Loucy (cell line): ENCODE results near the gene VAT1L.

Experiments used
- H2AFZ ChIP-seq: fragments of 200-600 bp; sonication (generic); 2 replicates; pipeline ENCODE4 v1.6.0; 2016; ENCODE audit warnings: antibody characterized with exemption, mild to moderate bottlenecking, low read length, moderate library complexity
- H3F3A ChIP-seq: fragments of 200-600 bp; 2 replicates; pipeline ENCODE4 v1.6.0; 2016; ENCODE audit warnings: antibody characterized with exemption, low read depth, mild to moderate bottlenecking
- H3K27me3 ChIP-seq: fragments of 200-600 bp; sonication (generic); 2 replicates; pipeline ENCODE4 v1.6.1; 2014; ENCODE audit warnings: low read length, mild to moderate bottlenecking; ENCODE audit not compliant: insufficient read depth, poor library complexity, severe bottlenecking
- H3K36me3 ChIP-seq: fragments of 200-600 bp; sonication (generic); 2 replicates; pipeline ENCODE4 v1.6.1; 2016; ENCODE audit warnings: low read length; ENCODE audit not compliant: insufficient read depth
- H3K4me1 ChIP-seq: fragments of 200-600 bp; sonication (generic); 2 replicates; pipeline ENCODE4 v1.5.1; 2014; ENCODE audit warnings: low read length, mild to moderate bottlenecking; ENCODE audit not compliant: insufficient read depth, poor library complexity, severe bottlenecking
- H3K4me2 ChIP-seq: fragments of 200-600 bp; sonication (generic); 2 replicates; pipeline ENCODE4 v1.6.0; 2014; ENCODE audit warnings: antibody characterized with exemption, low read length, low read depth, mild to moderate bottlenecking; ENCODE audit not compliant: poor library complexity, severe bottlenecking
- H3K4me3 ChIP-seq: fragments of 200-600 bp; sonication (generic); 2 replicates; pipeline ENCODE4 v1.5.1; 2014; ENCODE audit warnings: low read length, mild to moderate bottlenecking, mixed read lengths; ENCODE audit not compliant: poor library complexity, severe bottlenecking
- H3K79me2 ChIP-seq: fragments of 200-600 bp; sonication (generic); 2 replicates; pipeline ENCODE4 v1.6.1; 2014; ENCODE audit warnings: low read length; ENCODE audit not compliant: insufficient read depth
- H3K9ac ChIP-seq: fragments of 200-600 bp; sonication (generic); 2 replicates; pipeline ENCODE4 v1.6.0; 2014; ENCODE audit warnings: mild to moderate bottlenecking, low read depth, low read length, moderate library complexity; ENCODE audit not compliant: poor library complexity, severe bottlenecking
- H3K9me2 ChIP-seq: fragments of 200-600 bp; sonication (generic); replicated peaks from 2 replicates; pipeline ENCODE4 v1.6.1; 2016; ENCODE audit warnings: low read depth, low read length, mixed read lengths
- H3K9me3 ChIP-seq: fragments of 200-600 bp; sonication (generic); 2 replicates; pipeline ENCODE4 v1.6.1; 2014; ENCODE audit warnings: mild to moderate bottlenecking, antibody characterized with exemption, low read length, low read depth; ENCODE audit not compliant: insufficient read depth
- H4K20me1 ChIP-seq: fragments of 200-600 bp; sonication (generic); 2 replicates; pipeline ENCODE4 v1.6.0; 2014; ENCODE audit warnings: antibody characterized with exemption, low read length, mild to moderate bottlenecking; ENCODE audit not compliant: insufficient read depth, poor library complexity, severe bottlenecking
- CTCF ChIP-seq: fragments of 200-600 bp; sonication (generic); conservative IDR thresholded peaks from 2 replicates; pipeline ENCODE4 v1.5.1; 2014; ENCODE audit warnings: mild to moderate bottlenecking, antibody characterized with exemption, low read length
- EZH2phosphoT487 ChIP-seq: fragments of 200-600 bp; IDR thresholded peaks from 2 replicates; pipeline ENCODE4 v1.6.1; 2018; ENCODE audit warnings: antibody characterized with exemption, mild to moderate bottlenecking, moderate library complexity, borderline replicate concordance

The VAT1L gene

DNA sequence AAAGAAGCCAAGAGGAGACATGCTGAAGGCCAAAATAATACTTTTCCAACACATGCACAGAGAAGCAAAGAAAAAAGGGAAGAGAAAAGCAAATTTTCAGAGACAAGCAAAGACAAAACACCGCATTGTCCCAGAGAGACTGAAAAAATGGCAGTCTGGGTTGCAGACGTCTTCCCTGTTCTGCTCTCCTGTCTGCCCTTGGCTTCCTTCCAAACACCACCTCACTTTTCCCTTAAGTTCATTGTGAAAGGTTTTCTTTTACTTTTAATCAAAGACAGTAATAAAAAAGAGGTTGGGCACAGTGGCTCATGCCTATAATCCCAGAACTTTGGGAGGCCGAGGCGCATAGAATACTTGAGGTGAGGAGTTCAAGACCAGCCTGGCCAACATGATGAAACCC lies 21.2 kb upstream of the VAT1L start:
- no peak overlapping the region for H3K4me2 ChIP-seq
- no peaks in the 10 kb centered on the region for H3K79me2 ChIP-seq
- no peaks in the 10 kb centered on the region for H3K4me1 ChIP-seq
- no peak overlapping the region for H3K9ac ChIP-seq
- H3F3A ChIP-seq, result no peaks in the 10 kb centered on the region
- no peaks in the 10 kb centered on the region for H3K9me2 ChIP-seq
- H3K27me3 ChIP-seq, result no peaks in the 10 kb centered on the region
- TF ChIP-seq CTCF, result no peak
- TF ChIP-seq EZH2phosphoT487, result no peak
- H3K9me3 ChIP-seq, result no peaks in the 10 kb centered on the region
- H3K36me3 ChIP-seq, result no peaks in the 10 kb centered on the region
- H3K4me3 ChIP-seq, result no peak overlapping the region
- no peak overlapping the region for H2AFZ ChIP-seq
- no peaks in the 10 kb centered on the region for H4K20me1 ChIP-seq

DNA sequence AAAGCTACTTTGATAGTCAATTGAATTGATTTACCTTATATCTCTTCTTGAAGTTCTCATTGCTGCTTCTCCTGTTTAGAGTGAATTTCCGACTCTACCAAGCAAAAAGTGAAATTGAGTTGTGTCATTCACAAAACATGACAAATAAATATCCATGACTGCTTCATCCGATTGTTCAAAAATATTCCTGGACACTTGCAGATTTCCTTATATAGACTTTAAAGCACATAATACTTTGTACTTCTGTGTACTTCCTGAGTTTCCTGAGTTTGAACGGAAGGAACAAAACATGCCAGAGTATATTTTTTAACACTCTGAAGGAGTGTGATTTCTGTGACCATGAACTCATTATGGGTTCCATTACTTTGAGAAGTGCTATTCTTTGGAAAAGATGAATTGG lies 20.5 kb upstream of the VAT1L start:
- TF ChIP-seq EZH2phosphoT487 (no peak), CTCF (no peak)
- H3K9ac ChIP-seq, result no peak overlapping the region
- no peaks in the 10 kb centered on the region for H3K9me2 ChIP-seq
- H3K4me1 ChIP-seq, result no peaks in the 10 kb centered on the region
- no peaks in the 10 kb centered on the region for H3F3A ChIP-seq
- H4K20me1 ChIP-seq, result no peaks in the 10 kb centered on the region
- H3K4me2 ChIP-seq, result no peak overlapping the region
- H3K9me3 ChIP-seq, result no peaks in the 10 kb centered on the region
- no peaks in the 10 kb centered on the region for H3K27me3 ChIP-seq
- H3K79me2 ChIP-seq, result no peaks in the 10 kb centered on the region
- no peaks in the 10 kb centered on the region for H3K36me3 ChIP-seq
- H3K4me3 ChIP-seq, result no peak overlapping the region
- H2AFZ ChIP-seq, result no peak overlapping the region

DNA sequence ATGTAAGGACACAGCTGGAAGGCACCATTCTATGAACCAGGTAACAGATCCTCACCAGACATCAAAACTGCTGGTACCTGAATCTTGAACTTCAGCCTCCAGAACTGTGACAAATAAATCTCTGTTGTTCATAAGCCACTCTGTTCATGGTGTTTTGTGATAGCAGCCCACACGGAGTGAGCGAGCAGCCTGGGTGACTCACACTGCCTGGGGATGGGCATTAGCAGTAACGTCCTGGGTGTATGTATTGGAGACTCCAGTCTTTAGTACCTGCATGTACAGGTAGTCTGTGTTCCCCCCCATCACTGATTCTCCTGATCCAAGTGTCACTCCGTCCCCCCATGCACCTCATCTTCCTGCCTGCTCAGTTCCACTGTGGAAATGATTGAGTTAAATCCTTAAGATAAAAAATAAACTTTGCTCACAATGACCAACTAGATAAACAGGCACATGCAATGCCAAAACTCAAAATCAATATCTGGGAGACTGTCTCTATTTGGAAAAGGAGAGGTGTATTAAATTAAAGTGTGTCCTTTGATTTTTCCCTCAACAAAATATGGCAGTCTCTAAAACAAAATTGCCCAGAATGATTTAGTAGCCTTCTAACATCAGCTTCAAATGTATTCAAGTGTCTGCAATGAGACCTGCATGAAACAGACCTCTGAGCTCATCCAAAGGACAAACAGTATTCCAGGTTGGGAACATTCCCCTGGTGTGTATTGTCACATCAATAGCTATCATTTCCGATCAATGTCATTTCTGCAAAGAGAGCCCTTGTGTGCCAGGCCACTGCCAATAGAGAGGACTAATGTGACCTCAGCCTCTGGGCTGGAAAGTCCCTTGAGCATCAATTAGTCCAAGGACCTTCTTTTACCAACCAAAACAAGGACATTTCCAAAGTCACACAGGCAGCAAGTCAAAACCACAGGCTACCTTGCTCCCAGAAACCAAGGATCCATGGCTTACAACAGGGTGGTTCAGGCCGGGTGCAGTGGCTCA lies 12.2 kb upstream of the VAT1L start:
- Histone ChIP-seq H3K9ac (no peak overlapping the region), H4K20me1 (no peaks in the 10 kb centered on the region), H3K36me3 (no peaks in the 10 kb centered on the region), H3K4me1 (no peaks in the 10 kb centered on the region), H3K27me3 (no peaks in the 10 kb centered on the region), H3K9me2 (no peaks in the 10 kb centered on the region), H2AFZ (no peak overlapping the region), H3F3A (no peaks in the 10 kb centered on the region), H3K4me2 (no peak overlapping the region), H3K9me3 (no peaks in the 10 kb centered on the region), H3K4me3 (no peak overlapping the region), H3K79me2 (no peaks in the 10 kb centered on the region)
- TF ChIP-seq EZH2phosphoT487 (no peak), CTCF (no peak)
